Measurements from ENCODE around the gene NCAM2.

NCAM2 gene

GRCh38 chr21:21187579-21187978, 189.4 kb downstream of the NCAM2 start:
- H2AK5ac ChIP-seq (ENCODE audit: low read length): no peak overlapping the region
- H3K79me1 ChIP-seq (ENCODE audit: low read length): no peaks in the 10 kb centered on the region
- no peak overlapping the region for H3K4ac ChIP-seq (ENCODE audit: low read depth, low read length)
- no peak overlapping the region for H4K8ac ChIP-seq (ENCODE audit: low read depth, low read length)
- no peak overlapping the region for H2BK5ac ChIP-seq (ENCODE audit: low read length)
- no peak overlapping the region for H3K56ac ChIP-seq (ENCODE audit: low read length)
- H3K18ac ChIP-seq (ENCODE audit: low read length): no peak overlapping the region
- H4K5ac ChIP-seq (ENCODE audit: low read length): no peak overlapping the region
- H3K23ac ChIP-seq (ENCODE audit: low read length): no peak overlapping the region
- no peak overlapping the region for H3K4me3 ChIP-seq (ENCODE audit: low read length)
- H2BK15ac ChIP-seq (replicated peaks; ENCODE audit: low read depth): no peak overlapping the region
- H3K79me2 ChIP-seq (ENCODE audit: control insufficient read depth, insufficient read depth, low read length): no peaks in the 10 kb centered on the region
- no peak overlapping the region for H3K4me2 ChIP-seq (ENCODE audit: low read length)
- no peaks in the 10 kb centered on the region for H3K4me1 ChIP-seq (ENCODE audit: control insufficient read depth, low read depth, low read length)
- WGBS (ENCODE audit: extremely low coverage, insufficient coverage, low lambda C conversion rate): no CpG with 5 or more reads among the region's 2 CpGs
- H2BK120ac ChIP-seq (ENCODE audit: low read depth, low read length): no peak overlapping the region
- no peak overlapping the region for H3K27ac ChIP-seq (ENCODE audit: low read depth, low read length)
- H3K9ac ChIP-seq (ENCODE audit: low read length): no peak overlapping the region
- no peak for DNase-seq
- H3K36me3 ChIP-seq (ENCODE audit: control insufficient read depth, insufficient read depth, low read length): no peaks in the 10 kb centered on the region
- no peaks in the 10 kb centered on the region for H3K27me3 ChIP-seq (ENCODE audit: insufficient read depth, low read length, poor library complexity)

GRCh38 chr21:21188513-21189195, 190.4 kb downstream of the NCAM2 start:
- Histone ChIP-seq H3K79me1 (ENCODE audit: low read length) (no peaks in the 10 kb centered on the region), H2BK15ac (replicated peaks; ENCODE audit: low read depth) (no peak overlapping the region), H3K18ac (ENCODE audit: low read length) (no peak overlapping the region), H3K36me3 (ENCODE audit: control insufficient read depth, insufficient read depth, low read length) (no peaks in the 10 kb centered on the region), H3K4me3 (ENCODE audit: low read length) (no peak overlapping the region), H3K27ac (ENCODE audit: low read depth, low read length) (no peak overlapping the region), H3K4me2 (ENCODE audit: low read length) (no peak overlapping the region), H3K4me1 (ENCODE audit: control insufficient read depth, low read depth, low read length) (no peaks in the 10 kb centered on the region), H4K8ac (ENCODE audit: low read depth, low read length) (no peak overlapping the region), H3K9ac (ENCODE audit: low read length) (no peak overlapping the region), H2BK120ac (ENCODE audit: low read depth, low read length) (no peak overlapping the region), H3K56ac (ENCODE audit: low read length) (no peak overlapping the region), H2BK5ac (ENCODE audit: low read length) (no peak overlapping the region), H2AK5ac (ENCODE audit: low read length) (no peak overlapping the region), H3K27me3 (ENCODE audit: insufficient read depth, low read length, poor library complexity) (no peaks in the 10 kb centered on the region), H3K23ac (ENCODE audit: low read length) (no peak overlapping the region), H4K5ac (ENCODE audit: low read length) (no peak overlapping the region), H3K79me2 (ENCODE audit: control insufficient read depth, insufficient read depth, low read length) (no peaks in the 10 kb centered on the region), H3K4ac (ENCODE audit: low read depth, low read length) (no peak overlapping the region)
- no peak for DNase-seq
- no CpG with 5 or more reads among the region's 2 CpGs for WGBS (ENCODE audit: extremely low coverage, insufficient coverage, low lambda C conversion rate)

DNA sequence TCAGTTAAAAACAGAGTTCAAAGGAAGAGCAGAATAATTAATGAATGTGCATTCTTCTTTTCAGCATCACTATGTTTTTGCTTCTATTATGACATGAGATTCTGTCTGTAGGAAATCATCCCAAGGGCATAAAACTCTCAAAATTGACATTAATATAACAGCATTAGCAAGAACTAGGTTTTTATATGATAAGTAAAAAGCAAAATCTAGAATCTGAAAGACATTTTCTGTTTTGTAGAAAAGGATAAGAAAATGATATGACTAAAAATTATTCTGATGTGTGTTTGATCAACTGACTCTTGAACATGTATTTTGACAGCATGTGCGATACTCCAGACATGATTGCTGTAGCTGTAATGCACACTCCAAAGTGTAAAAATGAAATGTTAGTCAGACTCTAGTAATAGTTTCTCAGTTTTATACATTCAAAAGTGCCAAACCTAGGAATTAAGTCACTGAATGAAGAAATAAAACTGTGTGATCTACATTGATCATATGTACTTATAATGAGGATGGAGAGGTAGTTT, 197.3 kb downstream of the NCAM2 start:
- no peak overlapping the region for H4K5ac ChIP-seq (ENCODE audit: low read length)
- no peak overlapping the region for H4K8ac ChIP-seq (ENCODE audit: low read depth, low read length)
- H3K36me3 ChIP-seq (ENCODE audit: control insufficient read depth, insufficient read depth, low read length): no peaks in the 10 kb centered on the region
- H3K56ac ChIP-seq (ENCODE audit: low read length): no peak overlapping the region
- H3K23ac ChIP-seq (ENCODE audit: low read length): no peak overlapping the region
- H2BK120ac ChIP-seq (ENCODE audit: low read depth, low read length): no peak overlapping the region
- no peak overlapping the region for H2AK5ac ChIP-seq (ENCODE audit: low read length)
- H3K4me1 ChIP-seq (ENCODE audit: control insufficient read depth, low read depth, low read length): no peaks in the 10 kb centered on the region
- H3K79me1 ChIP-seq (ENCODE audit: low read length): no peaks in the 10 kb centered on the region
- H3K79me2 ChIP-seq (ENCODE audit: control insufficient read depth, insufficient read depth, low read length): no peaks in the 10 kb centered on the region
- H3K9ac ChIP-seq (ENCODE audit: low read length): no peak overlapping the region
- no peak for DNase-seq
- no peak overlapping the region for H3K27ac ChIP-seq (ENCODE audit: low read depth, low read length)
- no peak overlapping the region for H3K4ac ChIP-seq (ENCODE audit: low read depth, low read length)
- no peak overlapping the region for H2BK15ac ChIP-seq (replicated peaks; ENCODE audit: low read depth)
- no peak overlapping the region for H3K18ac ChIP-seq (ENCODE audit: low read length)
- no CpG with 5 or more reads among the region's 1 CpG for WGBS (ENCODE audit: extremely low coverage, insufficient coverage, low lambda C conversion rate)
- H2BK5ac ChIP-seq (ENCODE audit: low read length): no peak overlapping the region
- no peaks in the 10 kb centered on the region for H3K27me3 ChIP-seq (ENCODE audit: insufficient read depth, low read length, poor library complexity)
- H3K4me2 ChIP-seq (ENCODE audit: low read length): no peak overlapping the region
- H3K4me3 ChIP-seq (ENCODE audit: low read length): no peak overlapping the region

- H3K36me3 ChIP-seq (ENCODE audit: control insufficient read depth, insufficient read depth, low read length): no peaks in the 10 kb centered on the region
- H3K9ac ChIP-seq (ENCODE audit: low read length): no peak overlapping the region
- H3K27ac ChIP-seq (ENCODE audit: low read depth, low read length): no peak overlapping the region
- H4K8ac ChIP-seq (ENCODE audit: low read depth, low read length): no peak overlapping the region
- H3K56ac ChIP-seq (ENCODE audit: low read length): no peak overlapping the region
- no peak overlapping the region for H3K18ac ChIP-seq (ENCODE audit: low read length)
- no peak overlapping the region for H2BK120ac ChIP-seq (ENCODE audit: low read depth, low read length)
- no peaks in the 10 kb centered on the region for H3K79me2 ChIP-seq (ENCODE audit: control insufficient read depth, insufficient read depth, low read length)
- no CpG with 5 or more reads among the region's 3 CpGs for WGBS (ENCODE audit: extremely low coverage, insufficient coverage, low lambda C conversion rate)
- H3K4ac ChIP-seq (ENCODE audit: low read depth, low read length): no peak overlapping the region
- H3K4me3 ChIP-seq (ENCODE audit: low read length): no peak overlapping the region
- no peaks in the 10 kb centered on the region for H3K27me3 ChIP-seq (ENCODE audit: insufficient read depth, low read length, poor library complexity)
- H3K4me1 ChIP-seq (ENCODE audit: control insufficient read depth, low read depth, low read length): no peaks in the 10 kb centered on the region
- H3K23ac ChIP-seq (ENCODE audit: low read length): no peak overlapping the region
- H2AK5ac ChIP-seq (ENCODE audit: low read length): no peak overlapping the region
- no peak overlapping the region for H2BK5ac ChIP-seq (ENCODE audit: low read length)
- H3K4me2 ChIP-seq (ENCODE audit: low read length): no peak overlapping the region
- H4K5ac ChIP-seq (ENCODE audit: low read length): no peak overlapping the region
- no peak for DNase-seq
- no peak overlapping the region for H2BK15ac ChIP-seq (replicated peaks; ENCODE audit: low read depth)
- no peaks in the 10 kb centered on the region for H3K79me1 ChIP-seq (ENCODE audit: low read length)
These were observed 197.9 kb downstream of the NCAM2 start for GRCh38 chr21:21196087-21196486.

DNA sequence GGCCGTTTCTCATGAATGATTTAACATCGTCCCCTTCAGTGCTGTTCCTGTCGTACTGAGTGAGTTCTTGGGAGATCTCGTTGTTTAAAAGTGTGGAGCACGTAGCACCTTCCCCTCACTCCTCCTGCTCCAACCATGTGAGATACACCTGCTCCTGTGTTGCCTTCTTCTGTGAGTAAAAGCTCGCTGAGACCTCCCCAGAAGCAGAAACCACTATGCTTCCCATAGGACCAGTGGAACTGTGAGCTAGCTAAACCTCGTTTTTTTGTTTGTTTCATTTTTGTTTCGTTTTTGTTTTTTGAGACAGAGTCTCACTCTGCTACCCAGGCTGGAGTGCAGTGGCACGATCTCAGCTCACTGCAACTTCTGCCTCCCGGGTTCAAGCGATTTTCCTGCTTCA, 198.6 kb downstream of the NCAM2 start:
- H3K23ac ChIP-seq (ENCODE audit: low read length): no peak overlapping the region
- no peak overlapping the region for H2AK5ac ChIP-seq (ENCODE audit: low read length)
- no peak overlapping the region for H3K9ac ChIP-seq (ENCODE audit: low read length)
- H3K4me3 ChIP-seq (ENCODE audit: low read length): no peak overlapping the region
- no peak overlapping the region for H4K5ac ChIP-seq (ENCODE audit: low read length)
- H2BK120ac ChIP-seq (ENCODE audit: low read depth, low read length): no peak overlapping the region
- no peak overlapping the region for H2BK15ac ChIP-seq (replicated peaks; ENCODE audit: low read depth)
- no peaks in the 10 kb centered on the region for H3K79me1 ChIP-seq (ENCODE audit: low read length)
- DNase-seq: no peak
- H4K8ac ChIP-seq (ENCODE audit: low read depth, low read length): no peak overlapping the region
- H3K56ac ChIP-seq (ENCODE audit: low read length): no peak overlapping the region
- no peak overlapping the region for H2BK5ac ChIP-seq (ENCODE audit: low read length)
- no peak overlapping the region for H3K18ac ChIP-seq (ENCODE audit: low read length)
- no peaks in the 10 kb centered on the region for H3K4me1 ChIP-seq (ENCODE audit: control insufficient read depth, low read depth, low read length)
- no peak overlapping the region for H3K4ac ChIP-seq (ENCODE audit: low read depth, low read length)
- no peak overlapping the region for H3K27ac ChIP-seq (ENCODE audit: low read depth, low read length)
- no peaks in the 10 kb centered on the region for H3K27me3 ChIP-seq (ENCODE audit: insufficient read depth, low read length, poor library complexity)
- no peak overlapping the region for H3K4me2 ChIP-seq (ENCODE audit: low read length)
- WGBS (ENCODE audit: extremely low coverage, insufficient coverage, low lambda C conversion rate): no CpG with 5 or more reads among the region's 11 CpGs
- H3K36me3 ChIP-seq (ENCODE audit: control insufficient read depth, insufficient read depth, low read length): no peaks in the 10 kb centered on the region
- H3K79me2 ChIP-seq (ENCODE audit: control insufficient read depth, insufficient read depth, low read length): no peaks in the 10 kb centered on the region
